Prostate gland (tissue), 2 donors: ENCODE measurements around the gene FHIT.

Source experiments
- POLR2AphosphoS5 ChIP-seq: sonication (generic); formaldehyde crosslinking; IDR thresholded peaks from one replicate; pipeline ENCODE4 v1.6.1; 2017; ENCODE audit warnings: antibody characterized with exemption
- TF ChIP-seq, protein P1 (sequence below), 4 experiments: fragments of 200-600 bp in 2 of 4; fragments of 450-650 bp in 2 of 4; sonication (generic) in 2 of 4; IDR thresholded peaks; 1 replicate in 3 of 4; 2 replicates in 1 of 4; pipeline ENCODE4 v1.5.1; 2016 to 2019; ENCODE audit warnings: antibody characterized with exemption in 4 of 4, mild to moderate bottlenecking in 2 of 4, moderate library complexity in 2 of 4

DNA sequence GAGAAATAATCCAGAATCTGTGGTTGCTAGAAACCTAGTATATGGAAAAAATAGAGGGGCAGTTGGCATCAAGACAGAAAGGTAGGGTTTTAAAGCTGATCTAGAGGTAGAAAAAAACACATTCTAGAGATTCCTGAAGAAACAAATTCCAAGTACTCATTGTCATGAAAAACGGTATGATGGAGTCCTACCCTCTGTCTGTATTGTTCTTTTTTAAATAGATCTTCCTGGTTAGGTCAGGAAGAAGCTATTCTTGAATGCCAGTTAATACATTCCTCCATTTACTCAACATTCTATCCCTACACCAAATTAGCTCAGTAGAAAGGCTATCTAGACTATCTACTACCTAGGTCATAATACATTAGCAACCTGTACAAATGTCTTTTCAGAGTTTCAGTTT lies 364.7 kb downstream of the FHIT start:
- TF ChIP-seq, protein P1, sequence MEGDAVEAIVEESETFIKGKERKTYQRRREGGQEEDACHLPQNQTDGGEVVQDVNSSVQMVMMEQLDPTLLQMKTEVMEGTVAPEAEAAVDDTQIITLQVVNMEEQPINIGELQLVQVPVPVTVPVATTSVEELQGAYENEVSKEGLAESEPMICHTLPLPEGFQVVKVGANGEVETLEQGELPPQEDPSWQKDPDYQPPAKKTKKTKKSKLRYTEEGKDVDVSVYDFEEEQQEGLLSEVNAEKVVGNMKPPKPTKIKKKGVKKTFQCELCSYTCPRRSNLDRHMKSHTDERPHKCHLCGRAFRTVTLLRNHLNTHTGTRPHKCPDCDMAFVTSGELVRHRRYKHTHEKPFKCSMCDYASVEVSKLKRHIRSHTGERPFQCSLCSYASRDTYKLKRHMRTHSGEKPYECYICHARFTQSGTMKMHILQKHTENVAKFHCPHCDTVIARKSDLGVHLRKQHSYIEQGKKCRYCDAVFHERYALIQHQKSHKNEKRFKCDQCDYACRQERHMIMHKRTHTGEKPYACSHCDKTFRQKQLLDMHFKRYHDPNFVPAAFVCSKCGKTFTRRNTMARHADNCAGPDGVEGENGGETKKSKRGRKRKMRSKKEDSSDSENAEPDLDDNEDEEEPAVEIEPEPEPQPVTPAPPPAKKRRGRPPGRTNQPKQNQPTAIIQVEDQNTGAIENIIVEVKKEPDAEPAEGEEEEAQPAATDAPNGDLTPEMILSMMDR (IDR thresholded peaks at IDR 0.05): no peak
- no peak for TF ChIP-seq POLR2AphosphoS5
